Activated CD4-positive, alpha-beta T cell treated with anti-CD3 and anti-CD28 coated beads for 36 hours (primary cell): ENCODE measurements around the gene TEAD4. TPM values are rescaled to one million over a fixed set of nuclear protein-coding genes. Genes with fewer than 3 reads are reported as not detected.

Source experiments
- ATAC-seq: fragments of 200-7000 bp; cut with Tn5 transposase; one replicate; pipeline ENCODE4 v1.10.0; 2021; ENCODE audit warnings: mild to moderate bottlenecking, moderate library complexity
- CTCF ChIA-PET: fragments of 350-600 bp; sonication (Branson Sonifier 250); formaldehyde crosslinking; loops from one replicate; lab custom pipeline; 2021; ENCODE audit warnings: antibody characterized with exemption; lab: Charles Lee
- POLR2A ChIA-PET: fragments of 350-600 bp; sonication (Branson Sonifier 250); formaldehyde crosslinking; loops from one replicate; lab custom pipeline; 2021; ENCODE audit warnings: antibody characterized with exemption, inconsistent platforms; lab: Charles Lee
- DNase-seq: peaks from one replicate; pipeline ENCODE4 v3.0.0-alpha.2; 2020
- H3K27ac Mint-ChIP-seq: one replicate; pipeline ENCODE4 v1.8.0; 2021; ENCODE audit warnings: mixed read lengths
- H3K27me3 Mint-ChIP-seq: one replicate; pipeline ENCODE4 v1.8.0; 2021; ENCODE audit warnings: mixed read lengths
- H3K36me3 Mint-ChIP-seq: one replicate; pipeline ENCODE4 v1.8.0; 2021; ENCODE audit warnings: low read depth, mixed read lengths
- H3K4me1 Mint-ChIP-seq: one replicate; pipeline ENCODE4 v1.8.0; 2021; ENCODE audit warnings: mixed read lengths
- H3K4me3 Mint-ChIP-seq: one replicate; pipeline ENCODE4 v1.8.0; 2021; ENCODE audit warnings: mild to moderate bottlenecking, moderate library complexity, mixed read lengths
- H3K9me3 Mint-ChIP-seq: one replicate; pipeline ENCODE4 v1.8.0; 2021; ENCODE audit warnings: low read depth, mixed read lengths
- intact Hi-C, 2 experiments: fragments of 100-400 bp; cut with DNase I in 1 of 2; cut with micrococcal nuclease in 1 of 2; formaldehyde crosslinking; loops; one replicate each; pipeline versions ENCODE4 v1.14.2 to v1.15.1; 2022 to 2024; cut with DNase I, micrococcal nuclease
- total RNA-seq, 2 experiments: library from RNA; stranded (reverse); gene quantifications; one replicate each; pipeline ENCODE4 v1.2.3, GENCODE V29; 2021

The TEAD4 gene
- total RNA-seq, 2 experiments from 2014 or later = 7.2 to 9.0 TPM

GRCh38 chr12:2960996-2961616, 1.9 kb downstream of the TEAD4 start:
- Mint-ChIP-seq H3K4me3 (peak overlapping the region; percentile 61), H3K9me3 (no peaks in the 10 kb centered on the region), H3K27me3 (peaks cover 56% of the 10 kb centered on the region), H3K36me3 (no peaks in the 10 kb centered on the region), H3K4me1 (peaks cover 18% of the 10 kb centered on the region), H3K27ac (no peak overlapping the region)
- ChIA-PET CTCF (no interaction called here), POLR2A (no interaction called here)
- DNase-seq (no peak), ATAC-seq (no peak)
- intact Hi-C loops = loop anchor here in 1 of 2 experiments (1.0 kb wide), 1 partner anchor 116 kb away; the partner anchor contains the start of gene TSPAN9

- H3K27me3 Mint-ChIP-seq = peaks cover 53% of the 10 kb centered on the region
- CTCF ChIA-PET = interaction anchor here (0.5 to 0.6 kb wide), 2 partner anchors 409 to 549 kb away, joined by 3 read pairs; no protein-coding TSS in a partner anchor
- no peaks in the 10 kb centered on the region for H3K36me3 Mint-ChIP-seq
- no peak overlapping the region for H3K27ac Mint-ChIP-seq
- no peaks in the 10 kb centered on the region for H3K9me3 Mint-ChIP-seq
- no peak for ATAC-seq
- no peak overlapping the region for H3K4me3 Mint-ChIP-seq
- POLR2A ChIA-PET = interaction anchor here (0.5 kb wide), 1 partner anchor 27 kb away, joined by 4 read pairs; no protein-coding TSS in a partner anchor
- no peak for DNase-seq
- peaks cover 18% of the 10 kb centered on the region for H3K4me1 Mint-ChIP-seq
- intact Hi-C loops = no loop called here
Observed at GRCh38 chr12:2961705-2962104, 2.5 kb downstream of the TEAD4 start.

GRCh38 chr12:2963154-2963759, 4.1 kb downstream of the TEAD4 start:
- CTCF ChIA-PET = interaction anchor here (0.7 to 1.3 kb wide), 2 partner anchors 19 to 91 kb away, joined by 3 to 4 read pairs; no protein-coding TSS in a partner anchor
- no peaks in the 10 kb centered on the region for H3K36me3 Mint-ChIP-seq
- H3K27me3 Mint-ChIP-seq = peaks cover 39% of the 10 kb centered on the region
- no peak overlapping the region for H3K4me3 Mint-ChIP-seq
- H3K9me3 Mint-ChIP-seq = no peaks in the 10 kb centered on the region
- intact Hi-C loops = no loop called here
- peaks cover 16% of the 10 kb centered on the region for H3K4me1 Mint-ChIP-seq
- ATAC-seq (no peak), DNase-seq (no peak)
- POLR2A ChIA-PET = no interaction called here
- H3K27ac Mint-ChIP-seq = no peak overlapping the region

- Mint-ChIP-seq H3K27ac (no peak overlapping the region), H3K27me3 (peaks cover 35% of the 10 kb centered on the region), H3K4me1 (peaks cover 13% of the 10 kb centered on the region), H3K4me3 (no peak overlapping the region), H3K9me3 (no peaks in the 10 kb centered on the region), H3K36me3 (no peaks in the 10 kb centered on the region)
- DNase-seq = no peak
- ChIA-PET POLR2A (no interaction called here), CTCF (interaction anchor here (0.7 to 1.3 kb wide), 2 partner anchors 20 to 92 kb away, joined by 3 to 4 read pairs; no protein-coding TSS in a partner anchor)
- intact Hi-C loops = no loop called here
- no peak for ATAC-seq
Observed at GRCh38 chr12:2963760-2964292, 4.6 kb downstream of the TEAD4 start.

- peaks cover 15% of the 10 kb centered on the region for H3K27me3 Mint-ChIP-seq
- no peak overlapping the region for H3K27ac Mint-ChIP-seq
- intact Hi-C loops = no loop called here
- ChIA-PET POLR2A (no interaction called here), CTCF (no interaction called here)
- ATAC-seq (no peak), DNase-seq (no peak)
- H3K4me1 Mint-ChIP-seq = no peaks in the 10 kb centered on the region
- no peak overlapping the region for H3K4me3 Mint-ChIP-seq
- no peaks in the 10 kb centered on the region for H3K36me3 Mint-ChIP-seq
- H3K9me3 Mint-ChIP-seq = no peaks in the 10 kb centered on the region
Observed at GRCh38 chr12:2967651-2968050, 8.5 kb downstream of the TEAD4 start.

- Mint-ChIP-seq H3K36me3 (no peaks in the 10 kb centered on the region), H3K4me3 (no peak overlapping the region), H3K27ac (no peak overlapping the region), H3K4me1 (no peaks in the 10 kb centered on the region), H3K27me3 (peaks cover 5% of the 10 kb centered on the region), H3K9me3 (no peaks in the 10 kb centered on the region)
- DNase-seq = no peak
- ChIA-PET POLR2A (no interaction called here), CTCF (no interaction called here)
- intact Hi-C loops = no loop called here
- ATAC-seq = no peak
Observed at GRCh38 chr12:2970744-2971143, 11.5 kb downstream of the TEAD4 start.

- Mint-ChIP-seq H3K9me3 (no peaks in the 10 kb centered on the region), H3K4me3 (no peak overlapping the region), H3K27ac (no peak overlapping the region), H3K27me3 (peaks cover 2% of the 10 kb centered on the region), H3K36me3 (no peaks in the 10 kb centered on the region), H3K4me1 (no peaks in the 10 kb centered on the region)
- no peak for ATAC-seq
- intact Hi-C loops = no loop called here
- CTCF ChIA-PET = no interaction called here
- POLR2A ChIA-PET = no interaction called here
- DNase-seq = no peak
Observed at GRCh38 chr12:2973566-2973965, 14.4 kb downstream of the TEAD4 start.

- Mint-ChIP-seq H3K27me3 (peaks cover 2% of the 10 kb centered on the region), H3K9me3 (no peaks in the 10 kb centered on the region), H3K4me1 (no peaks in the 10 kb centered on the region), H3K36me3 (no peaks in the 10 kb centered on the region), H3K4me3 (no peak overlapping the region), H3K27ac (no peak overlapping the region)
- ATAC-seq (no peak), DNase-seq (no peak)
- intact Hi-C loops = no loop called here
- ChIA-PET CTCF (no interaction called here), POLR2A (no interaction called here)
Observed at GRCh38 chr12:2974560-2974971, 15.4 kb downstream of the TEAD4 start.

GRCh38 chr12:2976581-2976996, 17.4 kb downstream of the TEAD4 start:
- Mint-ChIP-seq H3K36me3 (no peaks in the 10 kb centered on the region), H3K27me3 (peaks cover 2% of the 10 kb centered on the region), H3K4me1 (no peaks in the 10 kb centered on the region), H3K27ac (no peak overlapping the region), H3K4me3 (no peak overlapping the region), H3K9me3 (no peaks in the 10 kb centered on the region)
- ChIA-PET POLR2A (no interaction called here), CTCF (interaction anchor here (0.6 kb wide), 1 partner anchor 11 kb away, joined by 3 read pairs; no protein-coding TSS in a partner anchor)
- intact Hi-C loops = no loop called here
- ATAC-seq = no peak
- DNase-seq = no peak

GRCh38 chr12:2977776-2978175, 18.6 kb downstream of the TEAD4 start:
- DNase-seq (no peak), ATAC-seq (no peak)
- Mint-ChIP-seq H3K4me3 (no peak overlapping the region), H3K4me1 (no peaks in the 10 kb centered on the region), H3K27ac (no peak overlapping the region), H3K36me3 (no peaks in the 10 kb centered on the region), H3K9me3 (no peaks in the 10 kb centered on the region), H3K27me3 (peaks cover 2% of the 10 kb centered on the region)
- CTCF ChIA-PET = no interaction called here
- intact Hi-C loops = no loop called here
- POLR2A ChIA-PET = no interaction called here

- POLR2A ChIA-PET = no interaction called here
- Mint-ChIP-seq H3K9me3 (no peaks in the 10 kb centered on the region), H3K4me1 (no peaks in the 10 kb centered on the region), H3K4me3 (no peak overlapping the region), H3K27ac (no peak overlapping the region), H3K27me3 (no peaks in the 10 kb centered on the region), H3K36me3 (no peaks in the 10 kb centered on the region)
- no peak for DNase-seq
- CTCF ChIA-PET = no interaction called here
- intact Hi-C loops = no loop called here
- ATAC-seq = no peak
Observed at GRCh38 chr12:2979806-2980205, 20.6 kb downstream of the TEAD4 start.

- intact Hi-C loops = no loop called here
- no peaks in the 10 kb centered on the region for H3K36me3 Mint-ChIP-seq
- H3K9me3 Mint-ChIP-seq = no peaks in the 10 kb centered on the region
- H3K27me3 Mint-ChIP-seq = no peaks in the 10 kb centered on the region
- H3K4me3 Mint-ChIP-seq = no peak overlapping the region
- DNase-seq = no peak
- ATAC-seq = no peak
- H3K4me1 Mint-ChIP-seq = no peaks in the 10 kb centered on the region
- ChIA-PET POLR2A (no interaction called here), CTCF (no interaction called here)
- H3K27ac Mint-ChIP-seq = no peak overlapping the region
Observed at GRCh38 chr12:2980630-2981029, 21.4 kb downstream of the TEAD4 start.
